H1 (cell line): ENCODE data around the gene CGA. TPM values are rescaled to one million over a fixed set of nuclear protein-coding genes. Genes with fewer than 3 reads are reported as not detected.

ENCODE experiments used
- CTCF ChIA-PET: fragments of 300-600 bp; sonication (Branson Sonifier 250); formaldehyde crosslinking; loops from one replicate; lab custom pipeline; 2021; ENCODE audit not compliant: partially characterized antibody; lab: Charles Lee
- POLR2A ChIA-PET: fragments of 300-600 bp; sonication (Branson Sonifier 250); formaldehyde crosslinking; loops from one replicate; lab custom pipeline; 2021; ENCODE audit warnings: inconsistent platforms; ENCODE audit not compliant: partially characterized antibody; lab: Charles Lee
- DNase-seq, 2 experiments: peaks; one replicate each; pipeline versions ENCODE4 v3.0.0 to v3.0.0-alpha.2; 2010 to 2022; ENCODE audit warnings: low spot score in 2 of 2, low read depth in 1 of 2, mixed read lengths in 1 of 2
- FAIRE-seq: peaks from 2 replicates; lab custom pipeline; 2011; peaks lifted over from hg19 to GRCh38; lab: Jason Lieb, UNC
- H2AFZ ChIP-seq: 2 replicates; pipeline ENCODE4 v1.8.1; 2012; ENCODE audit warnings: low read length, inconsistent platforms
- H2AK5ac ChIP-seq: 2 replicates; pipeline ENCODE4 v1.6.1; 2013; ENCODE audit warnings: low read depth, low read length
- H2BK120ac ChIP-seq: replicated peaks from 2 replicates; pipeline ENCODE3; 2013; ENCODE audit warnings: low read depth, low read length, inconsistent platforms
- H2BK12ac ChIP-seq: 2 replicates; pipeline ENCODE4 v1.6.1; 2013; ENCODE audit warnings: low read depth, low read length
- H2BK15ac ChIP-seq: 2 replicates; pipeline ENCODE4 v1.6.1; 2013; ENCODE audit warnings: low read length
- H2BK20ac ChIP-seq: 2 replicates; pipeline ENCODE4 v1.6.1; 2013; ENCODE audit warnings: low read length
- H2BK5ac ChIP-seq: 2 replicates; pipeline ENCODE4 v1.6.1; 2013; ENCODE audit warnings: low read depth, low read length
- H3K14ac ChIP-seq: 2 replicates; pipeline ENCODE4 v1.6.1; 2013; ENCODE audit warnings: inconsistent platforms; ENCODE audit not compliant: insufficient read length
- H3K18ac ChIP-seq: 2 replicates; pipeline ENCODE4 v1.6.1; 2013; ENCODE audit warnings: low read length; ENCODE audit errors: extremely low read depth
- H3K23ac ChIP-seq: 2 replicates; pipeline ENCODE4 v1.6.1; 2013; ENCODE audit warnings: inconsistent platforms; ENCODE audit not compliant: insufficient read length
- H3K23me2 ChIP-seq: 2 replicates; pipeline ENCODE4 v1.6.1; 2013; ENCODE audit warnings: low read depth, low read length
- H3K27ac ChIP-seq: 2 replicates; pipeline ENCODE4 v1.6.1; 2011; ENCODE audit warnings: low read depth, low read length, inconsistent platforms
- H3K27me3 ChIP-seq, 4 experiments: replicated peaks in 1 of 4; 1 replicate in 1 of 4; 2 replicates in 3 of 4; pipeline versions ENCODE4 v1.6.1 to v1.8.1; 2011 to 2013; ENCODE audit warnings: low read length in 3 of 4, mild to moderate bottlenecking in 3 of 4, inconsistent platforms in 2 of 4, mixed read lengths in 2 of 4, moderate library complexity in 1 of 4; ENCODE audit not compliant: control insufficient read depth in 3 of 4, insufficient read depth in 3 of 4; ENCODE audit errors: extremely low read depth in 1 of 4
- H3K36me3 ChIP-seq, 4 experiments: 2 replicates each; pipeline versions ENCODE4 v1.6.1 to v1.8.1; 2011 to 2013; ENCODE audit warnings: mild to moderate bottlenecking in 4 of 4, low read length in 3 of 4, moderate library complexity in 2 of 4, control low read depth in 1 of 4, inconsistent platforms in 1 of 4; ENCODE audit not compliant: insufficient read depth in 4 of 4, control insufficient read depth in 2 of 4
- H3K4ac ChIP-seq: replicated peaks from 2 replicates; pipeline ENCODE3; 2013; ENCODE audit warnings: low read length, low read depth, mixed read lengths, inconsistent platforms; ENCODE audit not compliant: insufficient read length
- H3K4me1 ChIP-seq, 4 experiments: replicated peaks in 1 of 4; 1 replicate in 1 of 4; 2 replicates in 3 of 4; pipeline versions ENCODE4 v1.6.1 to v1.8.1; 2011 to 2013; ENCODE audit warnings: low read length in 3 of 4, inconsistent platforms in 2 of 4, mixed read lengths in 1 of 4; ENCODE audit not compliant: insufficient read depth in 4 of 4, control insufficient read depth in 3 of 4
- H3K4me2 ChIP-seq, 2 experiments: 2 replicates each; pipeline versions ENCODE4 v1.6.1 to v1.8.1; 2011 to 2013; ENCODE audit warnings: low read depth in 2 of 2, low read length in 2 of 2, control low read depth in 1 of 2, inconsistent platforms in 1 of 2, mild to moderate bottlenecking in 1 of 2; ENCODE audit not compliant: insufficient read depth in 1 of 2
- H3K4me3 ChIP-seq, 4 experiments: fragments of 200-600, 300-600 bp in 1 of 4; sonication (generic), shearing (Covaris generic), sonication (Bioruptor Twin) in 1 of 4; 2 replicates each; pipeline versions ENCODE4 v1.5.1 to v1.8.1; 2011 to 2016; ENCODE audit warnings: low read length in 4 of 4, low read depth in 3 of 4, control low read depth in 2 of 4, inconsistent platforms in 2 of 4, mild to moderate bottlenecking in 2 of 4, mixed read lengths in 1 of 4, moderate library complexity in 1 of 4; ENCODE audit not compliant: insufficient read depth in 2 of 4; ENCODE audit errors: extremely low read depth in 1 of 4
- H3K56ac ChIP-seq: replicated peaks from 2 replicates; pipeline ENCODE3; 2013; ENCODE audit warnings: low read depth, mild to moderate bottlenecking, mixed read lengths, low read length, inconsistent platforms; ENCODE audit not compliant: insufficient read length
- H3K79me1 ChIP-seq: 2 replicates; pipeline ENCODE4 v1.6.1; 2013; ENCODE audit warnings: low read depth, low read length, control low read depth
- H3K79me2 ChIP-seq, 2 experiments: 2 replicates each; pipeline versions ENCODE4 v1.6.1 to v1.8.1; 2012 to 2013; ENCODE audit warnings: low read length in 2 of 2, mild to moderate bottlenecking in 2 of 2, inconsistent platforms in 1 of 2; ENCODE audit not compliant: insufficient read depth in 2 of 2, control insufficient read depth in 1 of 2
- H3K9ac ChIP-seq, 4 experiments: replicated peaks in 1 of 4; 1 replicate in 1 of 4; 2 replicates in 3 of 4; pipeline versions ENCODE4 v1.6.1 to v1.8.1; 2011 to 2013; ENCODE audit warnings: low read depth in 3 of 4, low read length in 3 of 4, control low read depth in 2 of 4, mild to moderate bottlenecking in 2 of 4, moderate library complexity in 2 of 4, inconsistent platforms in 1 of 4; ENCODE audit errors: extremely low read depth in 1 of 4
- H3K9me3 ChIP-seq, 2 experiments: 2 replicates each; pipeline versions ENCODE4 v1.6.1 to v1.8.1; 2012 to 2013; ENCODE audit warnings: mild to moderate bottlenecking in 2 of 2, moderate library complexity in 2 of 2, control low read depth in 1 of 2, inconsistent platforms in 1 of 2, low read depth in 1 of 2, low read length in 1 of 2, mixed read lengths in 1 of 2; ENCODE audit not compliant: insufficient read depth in 2 of 2
- H4K20me1 ChIP-seq, 2 experiments: replicated peaks in 1 of 2; 2 replicates each; pipeline versions ENCODE3 to v1.8.1; 2011 to 2013; ENCODE audit warnings: inconsistent platforms in 2 of 2, low read length in 2 of 2, mild to moderate bottlenecking in 1 of 2; ENCODE audit not compliant: insufficient read depth in 2 of 2, control insufficient read depth in 1 of 2
- H4K5ac ChIP-seq: 2 replicates; pipeline ENCODE4 v1.6.1; 2013; ENCODE audit warnings: low read length, low read depth, mixed read lengths, inconsistent platforms; ENCODE audit not compliant: insufficient read length
- H4K8ac ChIP-seq: 2 replicates; pipeline ENCODE4 v1.8.0; 2013; ENCODE audit warnings: mild to moderate bottlenecking, moderate library complexity, low read length, inconsistent platforms; ENCODE audit not compliant: insufficient read depth; ENCODE audit errors: extremely low read depth
- H4K91ac ChIP-seq: replicated peaks from 2 replicates; pipeline ENCODE3; 2013; ENCODE audit warnings: low read length, mixed read lengths, inconsistent platforms; ENCODE audit not compliant: insufficient read length
- GTF2F1 ChIP-seq: IDR thresholded peaks from 2 replicates; pipeline ENCODE4 v1.6.1; 2012; ENCODE audit warnings: low read depth, low read length, improper control_type of control experiment, borderline replicate concordance
- SRF ChIP-seq: IDR thresholded peaks from 2 replicates; pipeline ENCODE4 v1.6.1; 2011; ENCODE audit warnings: mild to moderate bottlenecking, low read depth, low read length, moderate library complexity
- TCF12 ChIP-seq: IDR thresholded peaks from 2 replicates; pipeline ENCODE4 v1.6.1; 2011; ENCODE audit warnings: low read depth, mild to moderate bottlenecking, low read length
- ZNF274 ChIP-seq: IDR thresholded peaks from 2 replicates; pipeline ENCODE4 v1.7.0; 2012; ENCODE audit warnings: low read length, borderline replicate concordance; ENCODE audit errors: extremely low read depth
- WGBS, 2 experiments: shearing (Covaris generic) in 1 of 2; methylation state at CpG; one replicate each; pipeline versions ENCODE4 v1.1.6 to v1.1.7; 2013 to 2015; ENCODE audit warnings: low lambda C conversion rate in 2 of 2, mixed read lengths in 2 of 2, inconsistent platforms in 1 of 2, low coverage in 1 of 2, missing lambda C conversion rate in 1 of 2; ENCODE audit not compliant: insufficient replicate concordance in 2 of 2, insufficient coverage in 1 of 2, insufficient read length in 1 of 2; ENCODE audit errors: extremely low coverage in 1 of 2, missing lambda C conversion rate in 1 of 2; 5-methylcytosine and 5-hydroxymethylcytosine counted together
- polyA plus RNA-seq, 7 experiments: library from polyadenylated mRNA; depleted of rRNA in 3 of 7; stranded (reverse) in 5 of 7; unstranded in 2 of 7; fragments of >200 nt in 5 of 7; fragments of 200-250 nt in 2 of 7; gene quantifications; 1 replicate in 5 of 7; 2 replicates in 1 of 7; 4 replicates in 1 of 7; pipeline versions ENCODE4 v1.2.1 to v1.2.3, GENCODE V29; 2011 to 2013; ENCODE audit warnings: missing spikeins in 2 of 7, mixed read lengths in 2 of 7
- total RNA-seq: library from RNA; stranded (reverse); fragmentation: NEBNext Ultra II Directional; extraction: Animal tissue kit (Norgen Biotek cat#: 25700); gene quantifications from 2 replicates; pipeline ENCODE4 v1.2.1, GENCODE V29; 2021

The CGA gene
- total and polyA plus RNA-seq, 2 of the 8 experiments (the other 6 are each of a cell fraction or from before 2014, with no cell fraction given), result not detected

DNA sequence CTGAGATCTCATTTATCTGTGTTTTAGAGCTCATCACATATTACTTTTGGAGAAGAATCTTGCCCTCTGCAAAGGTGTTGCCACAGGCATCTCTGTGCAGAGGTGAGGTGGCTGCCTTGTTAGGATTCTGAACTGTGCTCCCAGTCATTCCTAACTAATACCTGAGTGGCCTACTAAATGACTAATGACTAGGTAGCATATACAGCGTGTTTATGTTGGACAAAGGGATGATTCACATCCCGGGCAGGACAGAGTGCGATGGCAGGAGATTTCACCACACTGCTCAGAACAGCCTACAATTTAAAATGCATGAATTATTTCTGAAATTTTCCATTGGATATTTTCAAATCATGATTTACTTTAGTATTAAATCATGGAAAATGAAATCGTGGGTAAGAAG is 23.1 kb upstream of the CGA start:
- H3K79me1 ChIP-seq, result no peaks in the 10 kb centered on the region
- no peaks in the 10 kb centered on the region for H3K23me2 ChIP-seq
- H3K18ac ChIP-seq, result no peak overlapping the region
- no peak for DNase-seq
- H2AFZ ChIP-seq, result no peak overlapping the region
- no peak for FAIRE-seq
- H3K14ac ChIP-seq, result no peak overlapping the region
- WGBS, 2 experiments, result 88% methylated on average over 4 of the region's 4 CpGs; no CpG with 5 or more reads in 1 of the 2 experiments
- no peaks in the 10 kb centered on the region for H4K20me1 ChIP-seq
- no peak overlapping the region for H2BK20ac ChIP-seq
- no peaks in the 10 kb centered on the region for H3K36me3 ChIP-seq
- no peaks in the 10 kb centered on the region for H3K79me2 ChIP-seq
- no peak overlapping the region for H3K23ac ChIP-seq
- H4K8ac ChIP-seq, result no peak overlapping the region
- POLR2A ChIA-PET, result interaction anchor here (0.7 kb wide), 1 partner anchor 12 kb away, joined by 3 read pairs; no protein-coding TSS in a partner anchor
- H3K4me1 ChIP-seq, result peaks cover 0 to 6% (median 2%) of the 10 kb centered on the region in 4 experiments; a peak in 2 of 7 replicates
- no peak overlapping the region for H3K4ac ChIP-seq
- CTCF ChIA-PET, result interaction anchor here (1.1 kb wide), 1 partner anchor 39 kb away, joined by 3 read pairs; no protein-coding TSS in a partner anchor
- no peak overlapping the region for H2BK15ac ChIP-seq
- H3K9ac ChIP-seq, result no peak overlapping the region
- H4K91ac ChIP-seq, result no peak overlapping the region
- H3K27ac ChIP-seq, result no peak overlapping the region
- H3K27me3 ChIP-seq, result no peaks in the 10 kb centered on the region
- H2BK5ac ChIP-seq, result no peak overlapping the region
- H3K56ac ChIP-seq, result no peak overlapping the region
- no peak overlapping the region for H3K4me3 ChIP-seq
- H3K9me3 ChIP-seq, result 0 out of 4 replicates have a peak, but pooled peaks cover 0 to 2% of the 10 kb centered on the region in 2 experiments
- H2BK12ac ChIP-seq, result no peak overlapping the region
- no peak overlapping the region for H3K4me2 ChIP-seq
- no peak overlapping the region for H2AK5ac ChIP-seq
- H4K5ac ChIP-seq, result no peak overlapping the region
- H2BK120ac ChIP-seq, result no peak overlapping the region
- no peak for TF ChIP-seq GTF2F1
- no peak for TF ChIP-seq SRF
- TF ChIP-seq TCF12, result no peak
- TF ChIP-seq ZNF274, result no peak
